HEK293T (cell line): ENCODE results near the gene ZDHHC8.

Experiments
- CTCF ChIA-PET: fragments of 350-600 bp; formaldehyde crosslinking; extraction: SDS; loops from one replicate; lab custom pipeline; 2021; ENCODE audit warnings: antibody characterized with exemption, inconsistent platforms; lab: Yijun Ruan, JAX
- POLR2A ChIA-PET: fragments of 350-600 bp; formaldehyde crosslinking; extraction: SDS; loops from one replicate; lab custom pipeline; 2020; ENCODE audit warnings: antibody characterized with exemption, inconsistent platforms; lab: Yijun Ruan, JAX
- DNase-seq: peaks from one replicate; pipeline ENCODE4 v3.0.0; 2012; ENCODE audit warnings: mixed read lengths; ENCODE audit errors: extremely low spot score
- ARNT ChIP-seq: fragments of 450-650 bp; IDR thresholded peaks from 2 replicates; pipeline ENCODE4 v1.6.1; 2017; ENCODE audit warnings: mild to moderate bottlenecking
- BHLHE40 ChIP-seq: fragments of 450-650 bp; IDR thresholded peaks from 2 replicates; pipeline ENCODE4 v1.6.1; 2016; ENCODE audit warnings: mild to moderate bottlenecking, moderate library complexity, borderline replicate concordance
- CTBP1 ChIP-seq: fragments of 450-650 bp; IDR thresholded peaks from 2 replicates; pipeline ENCODE4 v1.6.1; 2016; ENCODE audit warnings: borderline replicate concordance
- ELF4 ChIP-seq: fragments of 450-650 bp; IDR thresholded peaks from 2 replicates; pipeline ENCODE4 v1.6.1; 2017; ENCODE audit warnings: antibody characterized with exemption
- FOXA1 ChIP-seq: fragments of 450-650 bp; IDR thresholded peaks from 2 replicates; pipeline ENCODE4 v1.6.1; 2016; ENCODE audit warnings: mild to moderate bottlenecking
- FOXK2 ChIP-seq: fragments of 450-650 bp; IDR thresholded peaks from 2 replicates; pipeline ENCODE4 v1.6.1; 2016; ENCODE audit warnings: mild to moderate bottlenecking
- FOXM1 ChIP-seq: fragments of 450-650 bp; IDR thresholded peaks from 2 replicates; pipeline ENCODE4 v1.6.1; 2017; ENCODE audit warnings: mild to moderate bottlenecking, borderline replicate concordance
- HDGF ChIP-seq: fragments of 450-650 bp; IDR thresholded peaks from 2 replicates; pipeline ENCODE4 v1.6.1; 2017; ENCODE audit warnings: antibody characterized with exemption, borderline replicate concordance
- L3MBTL2 ChIP-seq: fragments of 450-650 bp; conservative IDR thresholded peaks from 2 replicates; pipeline ENCODE4 v1.6.1; 2016; ENCODE audit warnings: mild to moderate bottlenecking
- LEF1 ChIP-seq: fragments of 450-650 bp; IDR thresholded peaks from 2 replicates; pipeline ENCODE4 v1.6.1; 2017; ENCODE audit warnings: mild to moderate bottlenecking, borderline replicate concordance
- NFRKB ChIP-seq: fragments of 450-650 bp; IDR thresholded peaks from 2 replicates; pipeline ENCODE4 v1.6.1; 2016; ENCODE audit warnings: mild to moderate bottlenecking, moderate library complexity
- SP1 ChIP-seq: fragments of 450-650 bp; IDR thresholded peaks from 2 replicates; pipeline ENCODE4 v1.6.1; 2017
- SUZ12 ChIP-seq: fragments of 450-650 bp; IDR thresholded peaks from 2 replicates; pipeline ENCODE4 v1.6.1; 2016; ENCODE audit warnings: mild to moderate bottlenecking
- TARDBP ChIP-seq: fragments of 450-650 bp; IDR thresholded peaks from 2 replicates; pipeline ENCODE4 v1.6.1; 2016
- ZNF384 ChIP-seq: fragments of 450-650 bp; IDR thresholded peaks from 2 replicates; pipeline ENCODE4 v1.6.1; 2016
- TF ChIP-seq, protein P1 (sequence below): fragments of 450-650 bp; IDR thresholded peaks from 2 replicates; pipeline ENCODE4 v1.6.1; 2016

The ZDHHC8 gene

DNA sequence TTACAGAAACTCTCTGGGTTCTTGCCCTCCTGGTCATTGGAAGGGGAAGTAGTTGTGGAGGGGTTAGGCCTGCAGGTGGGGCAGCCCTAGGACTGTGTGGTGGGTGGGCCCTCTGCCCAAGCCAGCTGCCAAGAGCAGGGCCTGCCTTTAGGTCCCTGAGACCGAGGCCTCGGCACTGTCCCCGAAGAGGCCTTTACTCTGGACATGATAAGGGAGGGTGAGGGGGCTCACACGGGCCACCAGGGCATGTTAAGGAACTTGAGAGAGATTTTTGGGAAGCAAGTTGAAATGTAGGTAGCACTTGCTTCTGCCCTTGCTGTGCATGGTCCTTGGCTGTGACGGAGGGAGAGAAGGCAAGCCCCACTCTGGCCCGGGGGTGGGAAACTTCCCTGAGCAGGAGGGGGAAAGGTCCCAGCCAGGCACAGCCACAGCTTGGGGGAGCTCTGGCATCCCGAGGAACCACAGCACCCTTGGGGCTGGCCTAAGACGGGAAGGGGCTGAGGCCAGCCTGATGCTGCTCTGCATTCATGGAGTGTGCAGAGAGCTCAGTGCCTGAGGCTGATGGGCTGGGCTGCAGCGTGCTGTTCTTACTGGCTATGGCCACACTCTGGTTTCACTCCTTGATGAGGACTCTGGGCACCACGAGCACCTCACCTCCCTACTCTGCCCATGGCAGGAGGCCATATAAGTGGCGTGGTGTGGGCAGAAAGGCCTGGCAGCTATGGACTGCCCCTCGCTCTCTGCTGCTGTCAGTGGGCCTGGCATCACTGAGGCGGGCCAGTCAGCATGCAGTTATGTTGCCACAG lies 23.4 kb upstream of the ZDHHC8 start:
- POLR2A ChIA-PET = interaction anchor here (1.8 to 2.2 kb wide), 2 partner anchors 9 to 29 kb away, joined by 9 to 14 read pairs; partner anchors contain the start of genes DGCR8, RANBP1 and TRMT2A
- no peak for DNase-seq
- CTCF ChIA-PET = no interaction called here
- TF ChIP-seq NFRKB = no peak
- no peak for TF ChIP-seq FOXK2
- no peak for TF ChIP-seq ZNF384
- no peak for TF ChIP-seq ELF4
- TF ChIP-seq TARDBP = no peak
- no peak for TF ChIP-seq FOXM1
- no peak for TF ChIP-seq LEF1
- no peak for TF ChIP-seq SUZ12
- TF ChIP-seq, protein P1, sequence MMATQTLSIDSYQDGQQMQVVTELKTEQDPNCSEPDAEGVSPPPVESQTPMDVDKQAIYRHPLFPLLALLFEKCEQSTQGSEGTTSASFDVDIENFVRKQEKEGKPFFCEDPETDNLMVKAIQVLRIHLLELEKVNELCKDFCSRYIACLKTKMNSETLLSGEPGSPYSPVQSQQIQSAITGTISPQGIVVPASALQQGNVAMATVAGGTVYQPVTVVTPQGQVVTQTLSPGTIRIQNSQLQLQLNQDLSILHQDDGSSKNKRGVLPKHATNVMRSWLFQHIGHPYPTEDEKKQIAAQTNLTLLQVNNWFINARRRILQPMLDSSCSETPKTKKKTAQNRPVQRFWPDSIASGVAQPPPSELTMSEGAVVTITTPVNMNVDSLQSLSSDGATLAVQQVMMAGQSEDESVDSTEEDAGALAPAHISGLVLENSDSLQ = no peak
- no peak for TF ChIP-seq HDGF
- TF ChIP-seq L3MBTL2 = no peak
- no peak for TF ChIP-seq CTBP1
- TF ChIP-seq ARNT = no peak

DNA sequence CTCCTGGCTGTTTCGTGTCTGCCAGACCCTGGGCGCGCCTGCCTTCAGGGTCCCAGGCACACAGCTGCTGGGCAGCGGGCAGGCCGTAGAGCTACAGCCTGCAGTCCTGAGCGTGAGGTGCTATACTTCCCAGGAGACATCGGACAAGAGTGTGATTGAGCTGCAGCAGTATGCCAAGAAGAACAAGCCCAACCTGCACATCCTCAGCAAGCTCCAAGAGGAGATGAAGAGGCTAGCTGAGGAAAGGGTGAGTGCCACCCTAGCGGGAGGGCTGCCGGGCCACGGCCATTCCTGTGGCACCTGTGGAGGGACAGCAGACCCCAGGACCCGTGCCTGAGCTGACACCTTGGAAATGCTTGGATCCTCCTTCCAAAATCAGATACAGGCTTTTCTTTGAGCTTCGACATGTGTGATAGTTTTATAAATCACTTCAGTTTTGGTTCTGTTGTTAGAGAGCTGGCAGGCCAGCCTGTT lies 22.8 kb upstream of the ZDHHC8 start:
- no peak for DNase-seq
- CTCF ChIA-PET = no interaction called here
- POLR2A ChIA-PET = interaction anchor here (0.8 to 2.2 kb wide), 3 partner anchors 8 to 30 kb away, joined by 3 to 14 read pairs (median 9); partner anchors contain the start of genes DGCR8, RANBP1 and TRMT2A
- TF ChIP-seq ZNF384 (no peak), FOXM1 (no peak), HDGF (no peak), FOXA1 (no peak), L3MBTL2 (no peak), SUZ12 (no peak), ELF4 (no peak), CTBP1 (no peak), FOXK2 (no peak), SP1 (no peak), TARDBP (no peak), ARNT (no peak), BHLHE40 (no peak), LEF1 (no peak), NFRKB (no peak)
- TF ChIP-seq, protein P1 = no peak

DNA sequence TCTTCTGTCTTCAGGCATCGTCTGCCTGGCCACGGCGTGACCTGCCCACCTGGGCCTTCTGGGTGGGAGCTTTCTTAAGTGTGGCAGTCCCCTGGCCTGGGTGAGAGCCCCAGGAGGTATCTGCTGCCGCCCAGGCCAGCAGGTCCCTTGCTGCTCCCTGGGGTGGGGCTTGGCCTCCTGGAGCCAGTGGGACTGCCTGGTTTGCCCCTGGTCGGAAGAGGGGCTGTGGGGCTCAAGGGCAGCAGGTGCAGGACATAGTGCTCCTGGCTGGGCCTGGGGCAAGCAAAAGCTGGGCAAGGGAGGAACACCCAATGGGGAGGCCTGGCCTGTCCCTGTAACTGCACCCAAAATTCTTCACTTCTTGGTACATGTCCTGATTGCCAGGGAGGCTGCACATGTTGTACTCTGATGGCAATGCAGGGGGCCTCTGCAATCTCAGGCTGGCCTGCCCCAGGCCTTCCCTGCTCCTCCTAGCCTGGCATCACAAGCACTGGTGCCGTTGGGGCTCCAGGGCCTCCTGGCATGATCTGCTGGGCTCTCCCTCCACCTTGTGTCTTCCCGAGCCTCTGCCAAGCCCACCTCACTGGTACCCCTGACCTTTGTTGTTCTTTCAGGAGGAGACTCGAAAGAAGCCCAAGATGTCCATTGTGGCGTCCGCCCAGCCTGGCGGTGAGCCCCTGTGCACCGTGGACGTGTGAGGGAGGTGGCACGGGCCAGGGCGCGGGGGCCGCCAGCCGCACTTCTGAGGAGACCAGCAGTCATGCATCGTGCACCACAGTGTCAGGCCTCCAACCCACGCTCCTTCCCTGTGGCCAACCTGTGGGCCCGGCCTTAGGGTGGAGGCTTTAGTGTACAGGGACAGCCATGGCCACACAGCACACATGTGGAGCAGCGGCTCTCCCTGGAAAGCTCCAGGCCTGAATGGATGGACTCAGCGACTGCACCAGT lies 21.9 kb upstream of the ZDHHC8 start:
- CTCF ChIA-PET = interaction anchor here (1.4 to 1.5 kb wide), 2 partner anchors 14 to 27 kb away, joined by 4 to 8 read pairs; no protein-coding TSS in a partner anchor
- DNase-seq = no peak
- TF ChIP-seq, protein P1 = no peak
- TF ChIP-seq FOXK2 (no peak), L3MBTL2 (no peak), SUZ12 (no peak), ELF4 (no peak), HDGF (no peak), FOXM1 (no peak), BHLHE40 (no peak), CTBP1 (no peak), ARNT (no peak)
- POLR2A ChIA-PET = interaction anchor here (0.8 to 3.8 kb wide), 2 partner anchors 11 to 30 kb away, joined by 3 to 15 read pairs (median 9); partner anchors contain the start of gene DGCR8

DNA sequence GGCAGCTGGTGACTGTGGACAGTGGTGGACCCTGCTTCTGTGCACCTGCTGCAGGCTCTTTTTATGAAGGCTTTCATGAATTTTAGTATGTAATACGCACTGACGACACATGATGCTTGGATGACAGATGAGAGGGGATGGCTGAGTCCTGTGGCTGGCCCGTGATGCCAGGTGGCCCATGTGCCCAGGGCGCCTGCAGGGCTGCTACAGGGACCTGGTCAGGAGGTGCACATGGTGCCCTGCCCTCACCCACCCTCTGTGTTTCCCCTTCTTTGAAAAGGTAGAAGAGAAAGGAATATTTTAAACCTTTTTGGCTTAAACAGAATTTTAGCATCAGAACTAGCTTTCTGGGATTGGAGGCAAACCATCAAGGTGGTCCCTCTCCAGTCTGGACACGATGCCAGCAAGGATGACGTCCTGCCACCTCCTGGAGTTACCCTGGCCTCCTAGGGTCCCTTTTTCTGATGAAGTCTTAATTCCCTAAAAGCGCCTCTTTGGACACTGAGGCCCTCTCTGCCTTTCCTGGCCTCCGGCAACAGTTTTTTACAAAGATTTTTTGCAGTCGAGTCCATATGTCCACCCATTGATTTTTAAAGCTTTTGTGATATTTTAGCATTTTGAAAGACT lies 21.1 kb upstream of the ZDHHC8 start:
- TF ChIP-seq LEF1 (no peak), L3MBTL2 (no peak), SUZ12 (no peak), FOXA1 (no peak), NFRKB (no peak), ZNF384 (no peak), TARDBP (no peak), ELF4 (no peak), FOXM1 (no peak), CTBP1 (no peak), FOXK2 (no peak), BHLHE40 (no peak), SP1 (no peak), HDGF (no peak), ARNT (no peak)
- TF ChIP-seq, protein P1 = no peak
- ChIA-PET POLR2A (interaction anchor here (3.8 kb wide), 1 partner anchor 31 kb away, joined by 15 read pairs; the partner anchor contains the start of gene DGCR8), CTCF (interaction anchor here (0.6 to 1.5 kb wide), 3 partner anchors 9 to 28 kb away, joined by 3 to 8 read pairs (median 4); no protein-coding TSS in a partner anchor)
- no peak for DNase-seq
